Measurements from ENCODE around the gene MOCS1.

MOCS1 gene

GRCh38 chr6:39879535-39879934 lies 54.7 kb downstream of the MOCS1 start:
- TF ChIP-seq TAF1 (IDR thresholded peaks at IDR 0.05; ENCODE audit: borderline replicate concordance, insufficient read depth, low read length) (no peak), REST (IDR thresholded peaks at IDR 0.05; ENCODE audit: insufficient read depth in 1 of 2, low read depth in 2 of 2, low read length in 2 of 2) (no peak), POLR2AphosphoS5 (IDR thresholded peaks at IDR 0.05; ENCODE audit: low read depth, low read length) (no peak), FOXP2 (optimal IDR thresholded peaks at IDR 0.05; ENCODE audit: borderline replicate concordance, extremely low read depth, extremely low read length, insufficient read depth) (no peak), SIN3A (IDR thresholded peaks at IDR 0.05; ENCODE audit: borderline replicate concordance, insufficient read depth, low read length) (no peak)

GRCh38 chr6:39876826-39877225 lies 57.4 kb downstream of the MOCS1 start:
- TF ChIP-seq SIN3A (IDR thresholded peaks at IDR 0.05; ENCODE audit: borderline replicate concordance, insufficient read depth, low read length) (no peak), FOXP2 (optimal IDR thresholded peaks at IDR 0.05; ENCODE audit: borderline replicate concordance, extremely low read depth, extremely low read length, insufficient read depth) (no peak), REST (IDR thresholded peaks at IDR 0.05; ENCODE audit: insufficient read depth in 1 of 2, low read depth in 2 of 2, low read length in 2 of 2) (no peak), TAF1 (IDR thresholded peaks at IDR 0.05; ENCODE audit: borderline replicate concordance, insufficient read depth, low read length) (no peak), POLR2AphosphoS5 (IDR thresholded peaks at IDR 0.05; ENCODE audit: low read depth, low read length) (no peak)

GRCh38 chr6:39876111-39876510 lies 58.2 kb downstream of the MOCS1 start:
- TF ChIP-seq FOXP2 (optimal IDR thresholded peaks at IDR 0.05; ENCODE audit: borderline replicate concordance, extremely low read depth, extremely low read length, insufficient read depth) (no peak), POLR2AphosphoS5 (IDR thresholded peaks at IDR 0.05; ENCODE audit: low read depth, low read length) (no peak), SIN3A (IDR thresholded peaks at IDR 0.05; ENCODE audit: borderline replicate concordance, insufficient read depth, low read length) (no peak), REST (IDR thresholded peaks at IDR 0.05; ENCODE audit: insufficient read depth in 1 of 2, low read depth in 2 of 2, low read length in 2 of 2) (no peak), TAF1 (IDR thresholded peaks at IDR 0.05; ENCODE audit: borderline replicate concordance, insufficient read depth, low read length) (no peak)

GRCh38 chr6:39873439-39873838 lies 60.8 kb downstream of the MOCS1 start:
- TF ChIP-seq FOXP2 (optimal IDR thresholded peaks at IDR 0.05; ENCODE audit: borderline replicate concordance, extremely low read depth, extremely low read length, insufficient read depth) (no peak), REST (IDR thresholded peaks at IDR 0.05; ENCODE audit: insufficient read depth in 1 of 2, low read depth in 2 of 2, low read length in 2 of 2) (no peak), POLR2AphosphoS5 (IDR thresholded peaks at IDR 0.05; ENCODE audit: low read depth, low read length) (no peak), SIN3A (IDR thresholded peaks at IDR 0.05; ENCODE audit: borderline replicate concordance, insufficient read depth, low read length) (no peak), TAF1 (IDR thresholded peaks at IDR 0.05; ENCODE audit: borderline replicate concordance, insufficient read depth, low read length) (no peak)

GRCh38 chr6:39870950-39871349 lies 63.3 kb downstream of the MOCS1 start:
- TF ChIP-seq FOXP2 (optimal IDR thresholded peaks at IDR 0.05; ENCODE audit: borderline replicate concordance, extremely low read depth, extremely low read length, insufficient read depth) (no peak), SIN3A (IDR thresholded peaks at IDR 0.05; ENCODE audit: borderline replicate concordance, insufficient read depth, low read length) (no peak), TAF1 (IDR thresholded peaks at IDR 0.05; ENCODE audit: borderline replicate concordance, insufficient read depth, low read length) (no peak), REST (IDR thresholded peaks at IDR 0.05; ENCODE audit: insufficient read depth in 1 of 2, low read depth in 2 of 2, low read length in 2 of 2) (no peak), POLR2AphosphoS5 (IDR thresholded peaks at IDR 0.05; ENCODE audit: low read depth, low read length) (no peak)
